Cardiac muscle cell (in vitro differentiated cells and primary cell): Measurements from ENCODE around the gene CEP72. TPM values are rescaled to one million over a fixed set of nuclear protein-coding genes. Genes with fewer than 3 reads are reported as not detected.
"Not testable (repeated sequence)": the region's sequence is repeated elsewhere in the genome, so short reads cannot be mapped to it uniquely, and the experiment has no call there.

Experiments
- DNase-seq, 2 donors: peaks; one replicate each; pipeline versions ENCODE4 v3.0.0 to v3.0.0-alpha.2; 2010 to 2017; ENCODE audit warnings: low read depth in 1 of 2, low spot score in 1 of 2
- H3K27ac ChIP-seq: fragments of 200-600 bp; sonication (generic); 2 replicates; pipeline ENCODE4 v1.5.1; 2016
- H3K27me3 ChIP-seq: fragments of 200-600 bp; sonication (generic); 2 replicates; pipeline ENCODE4 v1.6.0; 2016; ENCODE audit warnings: control low read depth
- H3K36me3 ChIP-seq: fragments of 200-600 bp; sonication (generic); 2 replicates; pipeline ENCODE4 v1.5.1; 2016; ENCODE audit warnings: control low read depth
- H3K4me1 ChIP-seq: fragments of 200-600 bp; sonication (generic); 2 replicates; pipeline ENCODE4 v1.8.1; 2017; ENCODE audit warnings: low read depth, mild to moderate bottlenecking, mixed run types
- H3K4me3 ChIP-seq: fragments of 200-600 bp; sonication (generic); 2 replicates; pipeline ENCODE4 v1.5.1; 2016; ENCODE audit warnings: mild to moderate bottlenecking
- H3K9me3 ChIP-seq: fragments of 200-600 bp; sonication (generic); 2 replicates; pipeline ENCODE4 v1.5.1; 2017; ENCODE audit warnings: low read depth, mild to moderate bottlenecking, control low read depth
- CTCF ChIP-seq: IDR thresholded peaks from 2 replicates; pipeline ENCODE4 v1.5.1; 2012; ENCODE audit warnings: low read depth, mild to moderate bottlenecking, low read length
- polyA plus RNA-seq: library from polyadenylated mRNA; unstranded; fragments of >200 nt; fragmentation: Nextera tagmentation; extraction: Ambion mirVana; gene quantifications from 2 replicates; pipeline ENCODE4 v1.2.1, GENCODE V29; 2016
- total RNA-seq: library from RNA; depleted of rRNA; stranded (reverse); fragments of >200 nt; gene quantifications from 2 replicates; pipeline ENCODE4 v1.2.3, GENCODE V29; 2016

Gene CEP72
- total and polyA plus RNA-seq, 2 experiments from 2014 or later, result 6.6 to 8.5 TPM

DNA sequence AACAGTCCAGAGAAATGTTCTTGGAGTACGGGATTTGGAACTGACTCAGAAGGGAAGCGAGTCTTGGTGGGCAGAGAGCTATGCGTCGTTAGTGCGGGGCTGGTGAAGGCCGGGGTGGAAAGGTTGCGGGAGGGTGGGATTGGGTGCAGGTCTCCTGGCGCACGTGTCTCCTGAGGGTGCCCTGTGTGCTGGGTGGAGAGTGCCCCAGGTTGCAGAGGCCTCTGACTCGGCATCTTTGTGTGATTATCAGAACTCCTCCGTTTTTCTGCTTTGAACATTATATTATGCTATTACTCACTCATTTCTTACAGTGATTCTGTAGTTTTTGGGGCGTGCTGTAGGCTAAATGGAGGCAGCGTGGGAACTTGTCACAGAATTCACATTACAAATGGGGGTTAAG is 11.4 kb downstream of the CEP72 start:
- no peaks in the 10 kb centered on the region for H3K27me3 ChIP-seq

DNA sequence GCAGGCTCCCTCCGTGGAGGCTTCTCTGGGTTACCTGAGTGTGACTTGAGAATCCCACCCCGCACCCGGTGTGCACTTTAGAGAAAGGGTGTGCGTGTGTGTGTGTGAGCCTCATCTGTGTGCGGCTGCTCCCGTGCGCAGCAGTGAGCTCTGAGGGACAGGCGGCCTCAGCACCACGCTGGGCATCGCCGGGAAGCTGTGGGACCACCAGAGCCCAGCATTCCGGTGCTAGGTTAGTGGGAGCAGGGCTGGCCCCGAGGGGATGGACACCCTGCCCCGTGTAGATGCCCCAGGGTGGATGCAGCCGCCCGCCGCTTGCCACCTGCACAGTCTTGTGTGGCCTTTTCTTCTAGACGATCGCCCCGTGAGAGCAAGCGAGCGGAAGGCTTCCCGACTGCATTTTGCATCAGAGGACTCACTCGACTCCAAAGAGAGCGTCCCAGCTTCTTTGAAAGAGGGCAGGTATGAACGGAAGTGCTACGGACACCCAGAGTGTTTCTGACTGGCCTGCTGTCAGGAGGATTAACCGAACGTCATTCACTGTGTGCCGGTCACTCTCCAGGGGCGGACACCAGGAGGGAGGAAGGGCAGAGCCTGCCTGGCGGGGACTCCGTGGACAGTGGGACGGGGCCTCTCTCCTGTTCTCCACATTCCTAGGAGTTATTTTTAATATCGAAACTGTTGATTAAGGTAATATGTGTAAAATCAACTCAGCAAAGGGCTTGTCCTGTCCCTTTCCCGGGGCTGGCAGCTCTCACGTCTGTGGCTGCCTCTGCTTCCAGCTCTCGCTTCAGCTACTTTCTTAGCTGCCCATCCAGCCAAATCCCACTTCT is 12.2 kb downstream of the CEP72 start:
- no peak for TF ChIP-seq CTCF
- Histone ChIP-seq H3K36me3 (peaks cover 7% of the 10 kb centered on the region), H3K27me3 (no peaks in the 10 kb centered on the region), H3K4me1 (no peaks in the 10 kb centered on the region), H3K9me3 (no peaks in the 10 kb centered on the region), H3K4me3 (no peak overlapping the region), H3K27ac (no peak overlapping the region)
- no peak for DNase-seq

More for the DNA sequence above, 11.4 kb downstream of the CEP72 start:
- Histone ChIP-seq H3K4me3 (no peak overlapping the region), H3K27ac (no peak overlapping the region), H3K36me3 (peaks cover 10% of the 10 kb centered on the region), H3K4me1 (no peaks in the 10 kb centered on the region), H3K9me3 (no peaks in the 10 kb centered on the region)
- no peak for DNase-seq
- TF ChIP-seq CTCF, result no peak

- no peak for TF ChIP-seq CTCF
- peaks cover 6% of the 10 kb centered on the region for H3K36me3 ChIP-seq
- no peaks in the 10 kb centered on the region for H3K27me3 ChIP-seq
- no peak for DNase-seq
- H3K4me3 ChIP-seq, result no peak overlapping the region
- no peaks in the 10 kb centered on the region for H3K9me3 ChIP-seq
- no peak overlapping the region for H3K27ac ChIP-seq
- no peaks in the 10 kb centered on the region for H3K4me1 ChIP-seq
These were observed 12.8 kb downstream of the CEP72 start for GRCh38 chr5:624951-625230.

DNA sequence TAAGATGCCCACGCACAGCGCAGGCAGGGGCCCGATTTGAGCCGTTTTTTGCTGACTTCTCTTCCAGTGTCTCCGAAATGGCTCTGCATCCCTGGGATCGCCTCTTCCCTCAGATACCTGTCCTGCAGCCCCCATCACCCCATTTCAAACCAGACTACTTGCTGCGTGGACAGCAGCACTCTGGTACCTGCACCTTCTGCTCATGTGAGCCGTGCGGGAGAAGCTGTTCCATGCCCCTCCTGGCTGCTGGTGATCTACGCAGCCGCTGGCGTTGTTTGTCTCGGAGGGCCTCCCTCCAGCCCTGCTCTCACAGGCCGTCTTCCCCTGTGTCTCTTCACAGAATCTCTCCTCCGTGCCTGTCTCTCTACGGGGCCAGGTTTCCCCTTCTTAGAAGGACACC is 13.4 kb downstream of the CEP72 start:
- Histone ChIP-seq H3K9me3 (no peaks in the 10 kb centered on the region), H3K4me1 (no peaks in the 10 kb centered on the region), H3K27me3 (no peaks in the 10 kb centered on the region), H3K27ac (no peak overlapping the region), H3K36me3 (peaks cover 4% of the 10 kb centered on the region), H3K4me3 (no peak overlapping the region)
- no peak for TF ChIP-seq CTCF
- no peak for DNase-seq

DNA sequence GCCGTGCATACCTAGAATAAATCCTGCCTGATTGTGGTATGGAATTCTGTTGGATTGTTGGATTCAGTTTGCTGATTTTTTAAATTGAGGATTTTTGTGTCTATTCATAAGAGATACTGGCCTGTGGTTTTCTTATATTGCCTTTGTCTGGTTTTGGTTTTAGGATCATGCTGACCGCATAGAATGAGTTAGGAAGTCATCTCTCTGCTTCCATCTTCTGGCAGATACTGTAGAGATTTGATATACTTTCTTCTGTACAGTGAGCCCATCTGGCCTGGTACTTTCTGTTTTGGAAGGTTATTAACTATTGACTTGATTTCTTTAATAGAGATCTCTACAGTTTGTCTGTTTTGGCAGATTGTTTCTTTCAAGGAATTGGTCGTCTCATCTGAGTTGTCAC is 14.7 kb downstream of the CEP72 start:
- H3K27me3 ChIP-seq, result no peaks in the 10 kb centered on the region
- no peak overlapping the region for H3K4me3 ChIP-seq
- H3K36me3 ChIP-seq, result peaks cover 4% of the 10 kb centered on the region
- no peaks in the 10 kb centered on the region for H3K9me3 ChIP-seq
- H3K27ac ChIP-seq, result no peak overlapping the region
- no peaks in the 10 kb centered on the region for H3K4me1 ChIP-seq
- DNase-seq, result peak in 1 of 2 donors; percentile 10
- no peak for TF ChIP-seq CTCF

- no peak for DNase-seq
- H3K9me3 ChIP-seq, result no peaks in the 10 kb centered on the region
- peaks cover 4% of the 10 kb centered on the region for H3K36me3 ChIP-seq
- no peaks in the 10 kb centered on the region for H3K4me1 ChIP-seq
- no peak overlapping the region for H3K4me3 ChIP-seq
- H3K27ac ChIP-seq, result no peak overlapping the region
- no peak for TF ChIP-seq CTCF
- no peaks in the 10 kb centered on the region for H3K27me3 ChIP-seq
These were observed 15.7 kb downstream of the CEP72 start for GRCh38 chr5:627840-628239.

GRCh38 chr5:628351-629205 is 16.4 kb downstream of the CEP72 start:
- not testable (repeated sequence) for H3K4me3 ChIP-seq, DNase-seq, H3K36me3 ChIP-seq, H3K4me1 ChIP-seq, H3K27me3 ChIP-seq, H3K9me3 ChIP-seq, H3K27ac ChIP-seq
